GM18520 (cell line): ENCODE results near the gene IL27RA.
A peak's percentile ranks its signal among the peaks of the same experiment; 100 is the strongest.

Experiments used
- ATAC-seq: cut with Tn5 transposase; IDR thresholded peaks from one replicate; pipeline ENCODE4 v1.9.1; 2021; ENCODE audit not compliant: unreplicated experiment

The IL27RA gene

DNA sequence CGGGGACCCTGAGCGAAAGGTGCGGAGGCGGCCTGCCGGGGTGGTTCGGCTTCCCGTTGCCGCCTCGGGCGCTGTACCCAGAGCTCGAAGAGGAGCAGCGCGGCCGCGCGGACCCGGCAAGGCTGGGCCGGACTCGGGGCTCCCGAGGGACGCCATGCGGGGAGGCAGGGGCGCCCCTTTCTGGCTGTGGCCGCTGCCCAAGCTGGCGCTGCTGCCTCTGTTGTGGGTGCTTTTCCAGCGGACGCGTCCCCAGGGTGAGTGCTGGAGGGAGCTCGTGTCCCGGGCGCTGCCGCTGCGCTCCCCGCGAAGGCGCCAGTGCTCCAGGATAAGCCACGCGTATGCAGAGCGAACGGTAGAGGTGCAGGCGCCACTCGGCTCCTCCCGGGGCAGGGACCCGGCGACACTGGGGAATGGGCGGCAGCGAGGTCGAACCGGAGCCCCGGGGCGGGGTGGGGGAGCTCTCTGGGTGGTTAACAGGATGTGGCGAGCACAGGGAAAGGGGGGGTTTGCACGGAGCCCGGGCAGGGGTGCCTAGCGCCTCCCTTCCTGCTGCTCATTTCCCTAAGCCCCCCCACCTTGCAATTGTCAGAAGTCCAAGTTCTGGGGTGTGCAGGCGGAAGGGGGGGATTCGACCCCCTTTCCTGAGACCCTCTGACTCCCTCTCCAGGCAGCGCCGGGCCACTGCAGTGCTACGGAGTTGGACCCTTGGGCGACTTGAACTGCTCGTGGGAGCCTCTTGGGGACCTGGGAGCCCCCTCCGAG lies at the start of gene IL27RA:
Gene IL27RA (plus strand): TSS at position 44 of the 762 bp plus-strand sequence. CDS start 111 bp downstream, at position 155.
- ATAC-seq: no peak

- no peak for ATAC-seq
Observed at GRCh38 chr19:13981988-13982501, 49.5 kb upstream of the IL27RA start.

DNA sequence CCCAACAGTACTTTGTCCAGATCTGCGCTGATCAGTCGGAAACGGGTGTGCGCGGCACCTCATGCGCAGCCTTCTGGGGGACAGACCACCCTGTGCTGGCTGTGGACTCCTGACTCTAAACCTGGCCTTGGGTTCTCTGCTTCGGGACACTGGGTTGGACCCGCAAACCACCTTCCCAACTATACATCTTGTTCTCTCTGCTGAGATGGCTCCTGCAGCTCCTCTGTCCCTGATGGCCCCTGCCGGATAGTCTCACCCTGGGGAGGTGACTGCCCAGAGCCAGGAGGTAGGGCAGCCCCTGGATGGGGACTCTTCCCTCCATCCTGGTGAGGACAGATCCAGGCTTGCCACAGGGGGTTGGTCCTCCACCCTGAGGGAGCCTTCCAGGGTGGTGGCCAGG lies 48.8 kb upstream of the IL27RA start:
- ATAC-seq: no peak

DNA sequence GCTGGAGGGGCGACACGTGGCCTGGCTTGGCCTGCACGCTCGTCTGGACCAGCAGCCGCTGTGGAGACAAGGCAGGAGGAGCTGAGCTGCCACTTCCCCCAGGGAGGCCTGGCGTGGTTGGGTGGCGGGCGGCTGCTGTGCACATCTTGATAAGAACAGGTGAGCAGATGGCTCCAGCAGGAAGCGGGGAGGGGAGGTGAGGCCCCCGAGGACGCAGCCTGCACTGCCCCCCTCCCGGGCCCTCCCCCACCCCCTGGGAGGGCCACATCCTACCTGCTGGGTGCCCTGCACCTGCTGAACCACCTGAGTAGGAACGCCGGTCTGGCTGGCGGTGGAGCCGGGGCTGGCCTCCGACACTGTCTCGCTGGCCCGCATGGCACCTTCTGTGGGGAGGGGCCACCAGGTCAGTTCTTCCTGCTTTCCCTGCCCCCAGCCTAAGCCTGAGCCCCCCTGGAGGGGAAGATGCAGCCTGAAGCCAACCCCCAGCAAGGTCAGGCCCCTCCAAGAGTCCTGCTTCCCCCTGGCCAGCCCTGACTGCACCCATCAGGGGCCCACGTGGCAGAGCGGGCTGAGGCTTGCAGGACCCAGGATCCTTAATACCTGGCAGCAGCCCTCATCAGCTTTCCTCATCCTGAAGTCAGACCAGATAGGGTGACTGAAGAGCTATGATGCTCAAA lies 48.2 kb upstream of the IL27RA start:
- no peak for ATAC-seq

GRCh38 chr19:13984186-13984585 lies 47.4 kb upstream of the IL27RA start:
- ATAC-seq: no peak

- no peak for ATAC-seq
Observed at GRCh38 chr19:13984875-13985741, 46.5 kb upstream of the IL27RA start.

DNA sequence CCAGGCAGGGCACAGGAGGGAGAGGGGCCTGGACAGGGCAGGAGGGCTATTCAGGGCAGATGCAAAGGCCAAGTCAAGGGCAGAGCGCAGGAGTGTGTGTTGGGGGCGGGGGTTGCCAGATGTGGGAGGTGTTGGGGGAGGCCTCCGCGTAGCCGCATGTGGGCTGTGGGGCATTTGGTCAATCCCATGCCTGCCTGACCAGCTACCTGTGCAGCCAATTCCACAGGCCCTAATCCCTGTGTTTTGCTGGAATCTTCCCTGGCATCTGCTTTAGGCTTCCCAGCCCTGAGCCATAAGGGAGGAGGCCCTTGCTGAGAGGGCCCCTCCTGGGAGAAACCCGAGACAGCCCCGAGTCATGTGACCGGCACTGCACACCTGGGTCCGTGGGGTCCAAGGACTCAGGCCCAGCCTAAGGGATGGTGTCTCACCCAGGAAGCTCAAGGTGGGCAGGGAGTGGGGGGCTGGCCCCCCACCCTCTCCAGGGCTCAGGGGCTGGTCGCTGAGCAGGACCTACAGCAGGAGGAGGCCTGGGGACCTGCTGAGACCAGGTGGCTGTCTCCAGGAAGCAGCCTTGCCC lies 45.7 kb upstream of the IL27RA start:
- no peak for ATAC-seq

- peak; percentile 72 for ATAC-seq
Observed at GRCh38 chr19:13986348-13986904, 45.1 kb upstream of the IL27RA start.

- no peak for ATAC-seq
Observed at GRCh38 chr19:13987101-13987890, 44.3 kb upstream of the IL27RA start.

- no peak for ATAC-seq
Observed at GRCh38 chr19:13989487-13989886, 42.1 kb upstream of the IL27RA start.

DNA sequence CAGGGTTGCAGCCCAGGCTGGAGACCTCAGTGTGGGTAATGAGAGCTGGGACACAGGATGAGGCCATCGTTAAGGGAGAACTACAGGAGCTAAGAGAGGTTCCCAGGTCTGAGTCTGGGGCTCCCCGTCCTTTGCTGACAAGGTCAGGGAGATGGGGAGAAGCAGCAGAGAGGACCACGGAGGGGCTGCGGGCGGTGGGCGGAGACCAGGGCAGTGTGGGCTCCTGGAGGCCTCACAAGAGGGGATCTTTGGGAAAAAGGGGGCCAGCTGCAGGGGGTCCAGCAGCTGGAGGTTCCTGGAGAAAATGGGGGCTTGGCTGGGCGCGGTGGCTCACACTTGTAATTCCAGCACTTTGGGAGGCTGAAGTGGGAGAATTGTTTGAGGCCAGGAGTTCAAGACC lies 41.5 kb upstream of the IL27RA start:
- no peak for ATAC-seq

- ATAC-seq: no peak
Observed at GRCh38 chr19:13992025-13992424, 39.5 kb upstream of the IL27RA start.

- ATAC-seq: no peak
Observed at GRCh38 chr19:13993590-13994300, 37.8 kb upstream of the IL27RA start.

DNA sequence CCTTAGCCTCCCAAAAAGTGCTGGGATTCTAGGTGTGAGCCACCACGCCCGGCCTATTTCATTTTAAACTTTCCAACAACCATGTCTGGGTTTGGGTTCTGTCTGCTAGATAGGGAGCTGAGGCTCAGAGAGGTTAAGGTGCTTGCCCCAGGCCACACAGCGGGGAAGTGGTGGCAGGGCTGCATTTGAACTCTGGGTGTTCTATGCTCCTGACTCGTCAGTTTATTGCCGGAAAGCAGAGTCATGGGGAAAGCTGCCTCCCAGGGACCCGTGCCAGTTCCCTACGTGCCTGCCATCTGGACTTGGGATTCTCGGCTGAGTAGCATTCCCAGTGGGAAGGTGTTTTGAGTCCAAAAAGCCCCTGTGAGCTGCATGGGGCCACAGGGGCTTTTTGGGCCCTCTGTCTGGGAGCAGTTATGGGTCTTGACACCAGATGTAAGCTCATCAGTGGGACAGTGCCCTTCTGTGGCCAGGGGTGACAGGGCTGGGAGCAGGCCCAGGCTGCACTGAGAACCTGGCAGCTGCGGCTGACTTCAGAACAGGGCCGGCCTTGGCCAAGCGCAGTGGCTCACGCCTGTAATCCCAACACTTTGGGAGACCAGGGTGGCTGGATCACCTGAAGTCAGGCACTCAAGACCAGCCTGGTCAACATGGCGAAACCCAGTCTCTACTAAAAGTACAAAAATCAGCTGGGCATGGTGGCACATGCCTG lies 36.4 kb upstream of the IL27RA start:
- ATAC-seq: no peak

DNA sequence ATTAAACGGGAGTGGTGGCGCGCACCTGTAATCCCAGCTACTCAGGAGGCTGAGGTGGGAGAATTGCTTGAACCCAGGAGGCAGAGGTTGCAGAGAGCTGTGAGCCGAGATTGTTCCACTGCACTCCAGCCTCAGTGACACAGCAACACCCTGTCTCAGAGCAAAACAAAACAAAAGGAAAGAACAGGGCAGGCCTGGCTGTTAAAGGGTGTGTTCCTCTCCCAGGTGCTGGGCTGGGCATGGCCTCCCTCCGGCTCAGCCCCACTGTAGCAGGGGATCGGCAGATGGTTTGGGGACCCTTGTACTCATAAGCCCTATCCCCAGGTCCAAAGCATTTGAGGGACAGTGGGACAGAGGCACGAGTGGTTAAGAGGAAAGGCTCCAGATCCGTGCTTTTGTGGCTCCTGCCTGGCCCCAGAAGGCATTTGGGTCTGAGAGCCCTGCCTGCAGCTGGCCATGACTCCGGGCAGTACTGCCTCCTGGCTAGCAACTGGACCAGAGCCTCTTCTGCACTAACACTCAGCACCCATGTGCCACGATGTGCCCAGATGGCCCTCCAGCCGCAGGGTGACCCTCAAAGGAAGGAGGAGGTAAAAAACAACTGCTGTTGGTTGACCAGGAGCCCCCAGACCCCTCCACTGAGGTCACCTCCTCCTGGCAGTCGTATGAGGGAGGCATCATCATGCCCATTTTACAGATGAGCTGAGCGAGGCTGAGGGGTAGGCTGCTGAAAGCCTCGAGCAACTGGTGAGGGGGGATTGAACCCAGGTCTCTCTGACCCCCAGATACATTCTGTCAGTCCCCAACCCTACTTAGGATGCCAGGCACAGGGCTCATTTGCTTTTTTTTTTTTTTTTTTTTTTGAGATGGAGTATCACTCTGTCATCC lies 35.4 kb upstream of the IL27RA start:
- no peak for ATAC-seq

DNA sequence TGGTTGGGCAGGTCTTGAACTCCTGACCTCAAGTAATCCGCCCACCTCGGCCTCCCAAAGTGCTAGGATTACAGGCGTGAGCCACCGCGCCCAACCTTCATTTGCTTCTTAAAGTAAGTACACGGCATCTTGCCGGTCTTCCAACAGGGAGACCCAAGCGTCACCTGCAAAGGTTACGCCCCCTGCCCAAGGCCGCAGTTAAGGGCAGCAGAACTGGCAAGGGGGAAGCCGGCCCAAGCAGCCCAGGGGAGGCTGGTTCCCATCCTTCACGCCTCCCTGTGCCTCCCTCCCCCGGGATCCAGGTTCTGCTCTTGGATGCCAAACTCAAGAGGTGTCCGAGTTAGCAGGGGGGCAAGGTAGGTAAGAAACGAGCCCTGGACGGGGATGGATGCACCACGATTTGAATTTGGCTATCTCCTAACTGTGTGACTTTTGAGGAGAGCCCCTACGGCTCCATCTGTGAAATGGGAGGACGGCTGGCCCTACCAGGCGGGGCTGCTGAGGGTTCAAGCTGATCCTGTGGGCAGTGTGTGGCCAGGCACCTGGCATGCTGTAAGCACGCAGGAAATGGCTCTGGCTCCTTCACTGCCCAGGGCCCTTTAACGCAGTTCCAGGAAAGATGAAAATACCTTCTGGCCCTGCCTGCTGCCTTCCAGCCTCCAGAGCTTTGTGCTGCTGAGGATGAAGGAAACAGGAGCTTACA lies 34.5 kb upstream of the IL27RA start:
- no peak for ATAC-seq

DNA sequence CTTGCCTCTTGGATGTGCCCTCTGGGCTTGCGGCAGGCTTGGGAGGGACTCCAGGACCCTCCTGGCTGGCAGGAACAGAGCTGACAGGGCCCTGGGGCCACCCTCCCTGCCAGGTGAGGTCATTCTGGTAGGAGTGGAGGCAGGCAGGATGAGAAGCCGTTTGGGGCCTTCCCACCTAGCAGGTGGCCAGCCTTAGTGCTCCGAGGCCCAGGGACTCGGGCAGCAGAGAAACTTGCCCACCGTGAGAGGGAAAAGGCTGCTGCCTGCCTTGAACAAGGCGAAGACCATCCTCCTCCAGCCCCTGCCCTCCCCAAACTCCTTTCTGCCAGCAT lies 34.0 kb upstream of the IL27RA start:
- no peak for ATAC-seq
